ENCODE results near the gene TBCK.

GRCh38 chr4:106034751-106035150 lies 281.3 kb downstream of the TBCK start:
- no peak for TF ChIP-seq CTCF (IDR thresholded peaks at IDR 0.05)
- TF ChIP-seq POLR2A (IDR thresholded peaks at IDR 0.05): no peak
